ENCODE results near the gene MYO5B. TPM values are rescaled to one million over a fixed set of nuclear protein-coding genes. Genes with fewer than 3 reads are reported as not detected.

MYO5B gene
- total and polyA plus RNA-seq, 2 of the 4 experiments (the other 2 are of a cell fraction) = 0.24 to 0.54 TPM

DNA sequence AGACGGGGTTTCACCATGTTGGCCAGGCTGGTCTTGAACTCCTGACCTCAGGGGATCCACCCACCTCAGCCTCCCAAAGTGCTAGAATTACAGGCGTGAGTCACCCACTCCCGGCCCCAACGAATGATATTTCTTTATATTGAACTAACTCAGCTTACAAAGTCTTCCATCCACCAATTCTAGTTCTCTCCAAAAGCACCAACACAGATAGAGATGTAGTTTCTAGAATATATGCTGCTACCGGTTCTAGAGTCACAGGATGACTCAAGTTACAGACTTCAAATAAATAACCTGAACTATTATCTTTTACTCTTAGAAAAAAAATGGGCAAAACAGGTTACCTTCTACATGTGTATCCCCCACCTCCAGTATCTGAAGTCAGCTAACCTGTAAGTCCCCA is 390.9 kb downstream of the MYO5B start:
- peaks cover 3% of the 10 kb centered on the region for H3K36me3 ChIP-seq (ENCODE audit: control insufficient read depth, insufficient read depth, low read length)
- no peak overlapping the region for H3K18ac ChIP-seq (ENCODE audit: low read depth, low read length)
- intact Hi-C loops (cut with micrococcal nuclease) (no loop called here), in situ Hi-C loops (cut with MboI; ENCODE audit: low sequenced_read_pairs) (no loop called here), dilution Hi-C loops (cut with HindIII; ENCODE audit: low sequenced_read_pairs, unreplicated experiment) (no loop called here)
- H4K8ac ChIP-seq (ENCODE audit: low read depth in 2 of 2, low read length in 2 of 2) = no peak overlapping the region
- no peaks in the 10 kb centered on the region for H3K27me3 ChIP-seq (ENCODE audit: control insufficient read depth, insufficient read depth, low read length)
- H3K4me1 ChIP-seq (ENCODE audit: control insufficient read depth, insufficient read depth, low read length) = no peaks in the 10 kb centered on the region
- no peak overlapping the region for H3K56ac ChIP-seq (ENCODE audit: extremely low read depth, insufficient read depth, low read length)
- no TSS peak for BruUV-seq (replicated peaks)
- H2AK5ac ChIP-seq (ENCODE audit: low read depth, low read length) = no peak overlapping the region
- no peak overlapping the region for H2AFZ ChIP-seq (replicated peaks; ENCODE audit: low read length, poor library complexity)
- TF ChIP-seq RAD21 (IDR thresholded peaks at IDR 0.05; ENCODE audit: low read length) (no peak), FOS (IDR thresholded peaks at IDR 0.05; ENCODE audit: low read depth, low read length) (no peak), ELK1 (IDR thresholded peaks at IDR 0.05; ENCODE audit: borderline replicate concordance, low read depth, low read length) (no peak), BHLHE40 (IDR thresholded peaks at IDR 0.05; ENCODE audit: low read depth, low read length) (no peak), NFE2L2 (IDR thresholded peaks at IDR 0.05; ENCODE audit: low read depth, low read length) (no peak), CHD1 (IDR thresholded peaks at IDR 0.05; ENCODE audit: low read depth, low read length) (no peak), MAFK (IDR thresholded peaks at IDR 0.05; ENCODE audit: low read depth, low read length) (no peak), MAZ (IDR thresholded peaks at IDR 0.05; ENCODE audit: borderline replicate concordance, low read depth, low read length) (no peak), SMC3 (IDR thresholded peaks at IDR 0.05; ENCODE audit: low read depth, low read length) (no peak), RFX5 (IDR thresholded peaks at IDR 0.05; ENCODE audit: low read depth, low read length) (no peak), POLR2A (IDR thresholded peaks at IDR 0.05; ENCODE audit: low read depth, low read length) (no peak), CEBPB (IDR thresholded peaks at IDR 0.05; ENCODE audit: low read depth, low read length) (no peak), MXI1 (IDR thresholded peaks at IDR 0.05; ENCODE audit: borderline replicate concordance, low read depth, low read length) (no peak), RCOR1 (IDR thresholded peaks at IDR 0.05; ENCODE audit: insufficient replicate concordance, low read length) (no peak)
- TF ChIP-seq, protein P1, sequence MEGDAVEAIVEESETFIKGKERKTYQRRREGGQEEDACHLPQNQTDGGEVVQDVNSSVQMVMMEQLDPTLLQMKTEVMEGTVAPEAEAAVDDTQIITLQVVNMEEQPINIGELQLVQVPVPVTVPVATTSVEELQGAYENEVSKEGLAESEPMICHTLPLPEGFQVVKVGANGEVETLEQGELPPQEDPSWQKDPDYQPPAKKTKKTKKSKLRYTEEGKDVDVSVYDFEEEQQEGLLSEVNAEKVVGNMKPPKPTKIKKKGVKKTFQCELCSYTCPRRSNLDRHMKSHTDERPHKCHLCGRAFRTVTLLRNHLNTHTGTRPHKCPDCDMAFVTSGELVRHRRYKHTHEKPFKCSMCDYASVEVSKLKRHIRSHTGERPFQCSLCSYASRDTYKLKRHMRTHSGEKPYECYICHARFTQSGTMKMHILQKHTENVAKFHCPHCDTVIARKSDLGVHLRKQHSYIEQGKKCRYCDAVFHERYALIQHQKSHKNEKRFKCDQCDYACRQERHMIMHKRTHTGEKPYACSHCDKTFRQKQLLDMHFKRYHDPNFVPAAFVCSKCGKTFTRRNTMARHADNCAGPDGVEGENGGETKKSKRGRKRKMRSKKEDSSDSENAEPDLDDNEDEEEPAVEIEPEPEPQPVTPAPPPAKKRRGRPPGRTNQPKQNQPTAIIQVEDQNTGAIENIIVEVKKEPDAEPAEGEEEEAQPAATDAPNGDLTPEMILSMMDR (conservative IDR thresholded peaks at IDR 0.05; ENCODE audit: low read depth, low read length) = no peak
- TF ChIP-seq, protein P2, sequence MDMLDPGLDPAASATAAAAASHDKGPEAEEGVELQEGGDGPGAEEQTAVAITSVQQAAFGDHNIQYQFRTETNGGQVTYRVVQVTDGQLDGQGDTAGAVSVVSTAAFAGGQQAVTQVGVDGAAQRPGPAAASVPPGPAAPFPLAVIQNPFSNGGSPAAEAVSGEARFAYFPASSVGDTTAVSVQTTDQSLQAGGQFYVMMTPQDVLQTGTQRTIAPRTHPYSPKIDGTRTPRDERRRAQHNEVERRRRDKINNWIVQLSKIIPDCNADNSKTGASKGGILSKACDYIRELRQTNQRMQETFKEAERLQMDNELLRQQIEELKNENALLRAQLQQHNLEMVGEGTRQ (IDR thresholded peaks at IDR 0.05; ENCODE audit: low read depth, low read length) = no peak
- peaks cover 6 to 19% of the 10 kb centered on the region in 2 experiments for H3K79me1 ChIP-seq (ENCODE audit: low read depth in 1 of 2, low read length in 2 of 2)
- H2BK120ac ChIP-seq (ENCODE audit: low read depth, low read length) = no peak overlapping the region
- no peak overlapping the region for H2AK9ac ChIP-seq (replicated peaks; ENCODE audit: low read depth, low read length, poor library complexity)
- ChIA-PET CTCF (no interaction called here), POLR2A (ENCODE audit: unreplicated experiment) (no interaction called here)
- 100% methylated on average over 3 of the region's 5 CpGs; no CpG with 5 or more reads in 1 of the 2 experiments for WGBS, 2 experiments (ENCODE audit: extremely low coverage in 2 of 2, insufficient read length in 1 of 2)
- no peak overlapping the region for H2BK5ac ChIP-seq (ENCODE audit: low read depth, low read length, poor library complexity, severe bottlenecking)
- ATAC-seq (ENCODE audit: low read depth) (no peak), DNase-seq (no peak)
- H3K27ac ChIP-seq (ENCODE audit: insufficient read depth, low read length) = no peak overlapping the region
- no peak overlapping the region for H3K4me3 ChIP-seq (ENCODE audit: insufficient read depth, low read depth, low read length)
- no peaks in the 10 kb centered on the region for H3K9me3 ChIP-seq (ENCODE audit: control insufficient read depth, insufficient read depth, low read length)
- no peak overlapping the region for H3K9ac ChIP-seq (ENCODE audit: low read depth, low read length)
- no peak overlapping the region for H3K14ac ChIP-seq (replicated peaks; ENCODE audit: low read depth, low read length)
- no peak overlapping the region for H4K91ac ChIP-seq (ENCODE audit: insufficient read depth, low read depth, low read length)
- H4K5ac ChIP-seq (ENCODE audit: low read depth, low read length) = no peak overlapping the region
- no peaks in the 10 kb centered on the region for H3K9me1 ChIP-seq (ENCODE audit: insufficient read depth, low read length)
- no peak overlapping the region for H3K23ac ChIP-seq (ENCODE audit: low read depth, low read length)
- H3K4me2 ChIP-seq (ENCODE audit: low read depth, low read length) = no peak overlapping the region
- no peak overlapping the region for H2BK20ac ChIP-seq (ENCODE audit: low read depth, low read length)
- H2BK15ac ChIP-seq (ENCODE audit: low read depth, low read length) = no peak overlapping the region
- no peak overlapping the region for H3K4ac ChIP-seq (ENCODE audit: low read depth, low read length)
- H4K20me1 ChIP-seq (ENCODE audit: insufficient read depth, low read length) = peaks cover 3% of the 10 kb centered on the region; the same call in 1 of the 2 replicates

Measured in IMR-90 (cell line).